ENCODE results near the gene GRB10.
"Not testable (repeated sequence)": the region's sequence is repeated elsewhere in the genome, so short reads cannot be mapped to it uniquely, and the experiment has no call there.

DNA sequence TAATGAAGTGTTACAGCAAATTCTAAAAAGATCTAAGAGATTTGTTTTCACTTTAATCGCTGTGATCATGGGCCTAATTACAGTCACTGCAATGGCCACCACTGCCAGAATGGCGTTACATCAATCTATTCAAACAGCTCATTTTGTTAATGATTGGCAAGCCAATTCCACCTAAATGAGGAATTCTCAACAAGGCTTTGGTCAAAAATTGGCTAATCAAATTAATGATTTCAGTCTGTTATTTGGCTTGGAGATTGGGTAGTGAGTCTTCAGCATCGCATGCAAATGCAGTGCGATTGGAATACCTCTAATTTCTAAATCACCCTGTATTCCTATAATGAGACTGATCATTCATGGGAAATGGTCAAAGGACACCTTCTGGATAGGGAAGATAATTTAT lies 200.4 kb downstream of the GRB10 start:
- not testable (repeated sequence) for TF ChIP-seq ASH2L, SP2 (IDR thresholded peaks at IDR 0.05; ENCODE audit: low read length)
- TF ChIP-seq, protein P1, sequence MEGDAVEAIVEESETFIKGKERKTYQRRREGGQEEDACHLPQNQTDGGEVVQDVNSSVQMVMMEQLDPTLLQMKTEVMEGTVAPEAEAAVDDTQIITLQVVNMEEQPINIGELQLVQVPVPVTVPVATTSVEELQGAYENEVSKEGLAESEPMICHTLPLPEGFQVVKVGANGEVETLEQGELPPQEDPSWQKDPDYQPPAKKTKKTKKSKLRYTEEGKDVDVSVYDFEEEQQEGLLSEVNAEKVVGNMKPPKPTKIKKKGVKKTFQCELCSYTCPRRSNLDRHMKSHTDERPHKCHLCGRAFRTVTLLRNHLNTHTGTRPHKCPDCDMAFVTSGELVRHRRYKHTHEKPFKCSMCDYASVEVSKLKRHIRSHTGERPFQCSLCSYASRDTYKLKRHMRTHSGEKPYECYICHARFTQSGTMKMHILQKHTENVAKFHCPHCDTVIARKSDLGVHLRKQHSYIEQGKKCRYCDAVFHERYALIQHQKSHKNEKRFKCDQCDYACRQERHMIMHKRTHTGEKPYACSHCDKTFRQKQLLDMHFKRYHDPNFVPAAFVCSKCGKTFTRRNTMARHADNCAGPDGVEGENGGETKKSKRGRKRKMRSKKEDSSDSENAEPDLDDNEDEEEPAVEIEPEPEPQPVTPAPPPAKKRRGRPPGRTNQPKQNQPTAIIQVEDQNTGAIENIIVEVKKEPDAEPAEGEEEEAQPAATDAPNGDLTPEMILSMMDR (IDR thresholded peaks at IDR 0.05; ENCODE audit: control extremely low read depth in 1 of 3, insufficient read depth in 1 of 3, low read depth in 1 of 3, low read length in 3 of 3) = not testable (repeated sequence)

Measured in H1 (cell line).